AG04450 (cell line): ENCODE results near the gene UCHL3. TPM values are rescaled to one million over a fixed set of nuclear protein-coding genes. Genes with fewer than 3 reads are reported as not detected.

Experiments
- CTCF ChIA-PET: fragments of 300-600, 350-600 bp; formaldehyde crosslinking; extraction: SDS; loops from one replicate; lab custom pipeline; 2022; ENCODE audit warnings: antibody characterized with exemption, inconsistent platforms; lab: Charles Lee
- POLR2A ChIA-PET: fragments of 350-600 bp; formaldehyde crosslinking; extraction: SDS; loops from one replicate; lab custom pipeline; 2021; ENCODE audit warnings: antibody characterized with exemption, inconsistent platforms; lab: Yijun Ruan, JAX
- DNase-seq: peaks from one replicate; pipeline ENCODE4 v3.0.0-alpha.2; 2011; ENCODE audit warnings: low read depth, low spot score
- H3K27ac ChIP-seq: one replicate; pipeline ENCODE4 v1.5.1; 2012; ENCODE audit warnings: low read depth, low read length, control low read depth
- H3K27me3 ChIP-seq: one replicate; pipeline ENCODE4 v1.6.0; 2012; ENCODE audit warnings: low read length; ENCODE audit not compliant: control insufficient read depth, insufficient read depth
- H3K4me3 ChIP-seq: 2 replicates; pipeline ENCODE4 v1.5.1; 2011; ENCODE audit warnings: mild to moderate bottlenecking, low read depth, low read length, control low read depth
- H3K9me3 ChIP-seq: 2 replicates; pipeline ENCODE4 v1.5.1; 2012; ENCODE audit warnings: low read length; ENCODE audit not compliant: control insufficient read depth, insufficient read depth
- CTCF ChIP-seq: IDR thresholded peaks from 2 replicates; pipeline ENCODE4 v1.5.1; 2011; ENCODE audit warnings: low read depth, low read length, control low read depth, inconsistent platforms
- polyA plus RNA-seq: library from polyadenylated mRNA; depleted of rRNA; stranded (reverse); fragments of >200 nt; gene quantifications from 2 replicates; pipeline ENCODE4 v1.2.3, GENCODE V29; 2011

The UCHL3 gene
- polyA plus RNA-seq, 1 experiment, result 95.5 TPM

GRCh38 chr13:75514080-75514995, 35.3 kb upstream of the UCHL3 start:
- DNase-seq, result no peak
- TF ChIP-seq CTCF, result no peak
- CTCF ChIA-PET, result interaction anchor here (1.0 to 1.1 kb wide), 2 partner anchors 32 to 143 kb away, joined by 3 to 5 read pairs; partner anchors contain the start of gene TBC1D4
- H3K27me3 ChIP-seq, result no peaks in the 10 kb centered on the region
- no peak overlapping the region for H3K27ac ChIP-seq
- H3K9me3 ChIP-seq, result peaks cover 8% of the 10 kb centered on the region; the same call in 1 of the 2 replicates
- no peak overlapping the region for H3K4me3 ChIP-seq
- POLR2A ChIA-PET, result no interaction called here

- no peak for TF ChIP-seq CTCF
- no peak overlapping the region for H3K4me3 ChIP-seq
- DNase-seq, result no peak
- peaks cover 11% of the 10 kb centered on the region for H3K9me3 ChIP-seq
- no peak overlapping the region for H3K27ac ChIP-seq
- POLR2A ChIA-PET, result no interaction called here
- no peaks in the 10 kb centered on the region for H3K27me3 ChIP-seq
- CTCF ChIA-PET, result interaction anchor here (0.6 kb wide), 1 partner anchor 352 kb away, joined by 3 read pairs; no protein-coding TSS in a partner anchor
Observed at GRCh38 chr13:75518439-75519088, 31.0 kb upstream of the UCHL3 start.

- TF ChIP-seq CTCF, result no peak
- Histone ChIP-seq H3K4me3 (no peak overlapping the region), H3K27ac (no peak overlapping the region), H3K9me3 (peaks cover 11% of the 10 kb centered on the region), H3K27me3 (no peaks in the 10 kb centered on the region)
- no peak for DNase-seq
- CTCF ChIA-PET, result interaction anchor here (0.6 kb wide), 1 partner anchor 149 kb away, joined by 3 read pairs; no protein-coding TSS in a partner anchor
- POLR2A ChIA-PET, result no interaction called here
Observed at GRCh38 chr13:75521956-75522355, 27.6 kb upstream of the UCHL3 start.

- no peaks in the 10 kb centered on the region for H3K27me3 ChIP-seq
- no peak for DNase-seq
- POLR2A ChIA-PET, result no interaction called here
- TF ChIP-seq CTCF, result no peak
- no peak overlapping the region for H3K27ac ChIP-seq
- CTCF ChIA-PET, result interaction anchor here (0.9 to 1.2 kb wide), 2 partner anchors 12 to 48 kb away, joined by 3 read pairs; partner anchors contain the start of gene TBC1D4
- no peaks in the 10 kb centered on the region for H3K9me3 ChIP-seq
- no peak overlapping the region for H3K4me3 ChIP-seq
Observed at GRCh38 chr13:75530549-75530961, 19.0 kb upstream of the UCHL3 start.
